AG09309 (cell line): ENCODE measurements around the gene SPINT4.
"Not testable (repeated sequence)": the region's sequence is repeated elsewhere in the genome, so short reads cannot be mapped to it uniquely, and the experiment has no call there.

Experiments used
- DNase-seq: peaks from one replicate; pipeline ENCODE4 v3.0.0-alpha.2; 2010; ENCODE audit warnings: low read depth
- H3K4me3 ChIP-seq: 2 replicates; pipeline ENCODE4 v1.5.1; 2011; ENCODE audit warnings: mild to moderate bottlenecking, low read depth, low read length, moderate library complexity; ENCODE audit not compliant: control insufficient read depth
- TF ChIP-seq, protein P1 (sequence below): IDR thresholded peaks from 2 replicates; pipeline ENCODE4 v1.5.1; 2011; ENCODE audit warnings: mild to moderate bottlenecking, low read depth, low read length, inconsistent platforms; ENCODE audit not compliant: insufficient read depth, control insufficient read depth; ENCODE audit errors: missing control alignments

SPINT4 gene

DNA sequence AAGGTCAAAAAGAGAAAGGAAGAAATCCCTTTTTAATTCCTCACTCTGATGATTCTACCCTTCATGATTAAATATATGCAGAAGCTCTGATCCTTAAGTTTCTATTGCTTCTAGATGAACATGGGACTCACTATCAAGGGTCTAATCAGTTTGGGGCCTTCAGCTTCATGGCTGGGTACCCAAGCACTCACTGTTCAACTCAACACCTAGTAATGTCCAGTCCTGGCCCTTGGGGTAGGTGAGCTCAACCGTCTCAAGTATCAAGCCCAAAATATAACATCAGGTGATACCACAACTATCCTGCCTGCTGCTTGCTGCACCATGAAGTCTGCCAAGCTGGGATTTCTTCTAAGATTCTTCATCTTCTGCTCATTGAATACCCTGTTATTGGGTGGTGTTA is at the start of gene SPINT4:
SPINT4 (plus strand) TSS at position 301 of the 400 bp plus-strand sequence; CDS start at position 322, 21 bp downstream.
- no peak for DNase-seq
- H3K4me3 ChIP-seq = no peak within 1 kb of the TSS
- TF ChIP-seq, protein P1, sequence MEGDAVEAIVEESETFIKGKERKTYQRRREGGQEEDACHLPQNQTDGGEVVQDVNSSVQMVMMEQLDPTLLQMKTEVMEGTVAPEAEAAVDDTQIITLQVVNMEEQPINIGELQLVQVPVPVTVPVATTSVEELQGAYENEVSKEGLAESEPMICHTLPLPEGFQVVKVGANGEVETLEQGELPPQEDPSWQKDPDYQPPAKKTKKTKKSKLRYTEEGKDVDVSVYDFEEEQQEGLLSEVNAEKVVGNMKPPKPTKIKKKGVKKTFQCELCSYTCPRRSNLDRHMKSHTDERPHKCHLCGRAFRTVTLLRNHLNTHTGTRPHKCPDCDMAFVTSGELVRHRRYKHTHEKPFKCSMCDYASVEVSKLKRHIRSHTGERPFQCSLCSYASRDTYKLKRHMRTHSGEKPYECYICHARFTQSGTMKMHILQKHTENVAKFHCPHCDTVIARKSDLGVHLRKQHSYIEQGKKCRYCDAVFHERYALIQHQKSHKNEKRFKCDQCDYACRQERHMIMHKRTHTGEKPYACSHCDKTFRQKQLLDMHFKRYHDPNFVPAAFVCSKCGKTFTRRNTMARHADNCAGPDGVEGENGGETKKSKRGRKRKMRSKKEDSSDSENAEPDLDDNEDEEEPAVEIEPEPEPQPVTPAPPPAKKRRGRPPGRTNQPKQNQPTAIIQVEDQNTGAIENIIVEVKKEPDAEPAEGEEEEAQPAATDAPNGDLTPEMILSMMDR = no peak

DNA sequence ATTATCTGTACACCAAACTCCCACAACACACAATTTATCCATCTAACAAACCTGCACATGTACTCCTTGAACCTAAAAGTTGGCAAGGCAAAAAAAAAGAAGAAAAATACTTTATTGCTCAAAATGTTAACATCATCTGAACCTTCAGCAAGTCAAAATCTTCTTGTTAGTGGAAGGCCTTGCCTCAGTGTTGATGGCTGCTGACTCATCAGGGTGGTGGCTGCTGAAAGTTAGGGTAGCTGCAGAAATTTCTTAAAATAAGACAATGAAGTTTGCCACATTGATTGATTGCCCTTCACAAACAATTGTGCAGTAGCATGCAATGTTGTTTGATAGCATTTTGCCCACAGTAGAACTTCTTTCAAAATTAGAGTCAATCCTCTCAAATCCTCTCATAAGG is 49.4 kb upstream of the SPINT4 start:
- TF ChIP-seq, protein P1 = no peak

DNA sequence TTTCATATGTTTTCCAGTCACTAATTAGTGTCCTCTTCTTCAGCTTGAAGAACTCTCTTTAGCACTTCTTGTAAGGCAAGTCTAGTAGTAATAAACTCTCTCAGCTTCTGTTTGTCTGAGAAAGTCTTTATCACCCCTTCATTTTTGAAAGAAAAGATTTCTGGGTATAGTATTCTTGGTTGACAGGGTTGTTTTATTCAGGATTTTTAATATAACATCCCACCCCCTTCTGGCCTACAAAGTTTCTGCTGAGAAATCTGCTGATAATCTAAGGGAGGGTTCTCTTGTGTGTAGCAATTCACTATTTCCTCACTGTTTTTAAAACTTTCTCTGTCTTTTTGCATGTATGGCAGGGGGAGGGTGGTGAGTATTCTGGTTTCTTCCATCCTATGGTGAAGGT is 42.5 kb upstream of the SPINT4 start:
- TF ChIP-seq, protein P1 = no peak
- no peak for DNase-seq
- no peak overlapping the region for H3K4me3 ChIP-seq

More for the DNA sequence above, 49.4 kb upstream of the SPINT4 start:
- no peak overlapping the region for H3K4me3 ChIP-seq
- no peak for DNase-seq

DNA sequence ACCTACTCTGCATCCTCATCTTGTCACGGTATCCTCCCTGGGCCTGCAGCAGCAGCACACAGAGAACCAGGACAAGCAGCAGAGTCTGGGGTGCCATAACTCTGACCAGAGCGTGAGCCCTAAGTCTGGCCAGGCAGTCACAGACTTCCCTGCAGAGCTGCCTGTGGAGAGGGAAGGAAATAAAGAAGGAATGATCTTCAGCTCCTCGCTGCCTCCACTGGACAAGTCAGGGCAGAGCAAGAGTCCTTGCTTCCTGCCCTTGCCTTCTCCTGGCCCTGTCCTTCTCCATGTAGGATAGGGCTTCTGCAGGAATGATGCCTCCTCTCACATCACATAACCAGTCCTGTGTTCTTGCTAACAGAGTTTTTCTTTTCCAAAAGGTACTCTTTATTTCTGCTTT is 36.3 kb upstream of the SPINT4 start:
- DNase-seq = no peak
- TF ChIP-seq, protein P1 = peak; percentile 25
- no peak overlapping the region for H3K4me3 ChIP-seq

DNA sequence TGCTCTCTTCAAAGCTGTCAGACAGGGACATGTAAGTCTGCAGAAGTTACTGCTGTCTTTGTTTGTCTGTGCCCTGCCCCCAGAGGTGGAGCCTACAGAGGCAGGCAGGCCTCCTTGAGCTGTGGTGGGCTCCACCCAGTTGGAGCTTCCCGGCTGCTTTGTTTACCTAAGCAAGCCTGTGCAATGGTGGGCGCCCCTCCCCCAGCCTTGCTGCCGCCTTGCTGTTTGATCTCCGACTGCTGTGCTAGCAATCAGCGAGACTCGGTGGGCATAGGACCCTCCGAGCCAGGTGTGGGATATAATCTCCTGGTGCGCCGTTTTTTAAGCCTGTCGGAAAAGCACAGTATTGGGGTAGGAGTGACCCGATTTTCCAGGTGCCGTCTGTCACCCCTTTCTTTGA is 28.8 kb upstream of the SPINT4 start:
- not testable (repeated sequence) for DNase-seq, H3K4me3 ChIP-seq

DNA sequence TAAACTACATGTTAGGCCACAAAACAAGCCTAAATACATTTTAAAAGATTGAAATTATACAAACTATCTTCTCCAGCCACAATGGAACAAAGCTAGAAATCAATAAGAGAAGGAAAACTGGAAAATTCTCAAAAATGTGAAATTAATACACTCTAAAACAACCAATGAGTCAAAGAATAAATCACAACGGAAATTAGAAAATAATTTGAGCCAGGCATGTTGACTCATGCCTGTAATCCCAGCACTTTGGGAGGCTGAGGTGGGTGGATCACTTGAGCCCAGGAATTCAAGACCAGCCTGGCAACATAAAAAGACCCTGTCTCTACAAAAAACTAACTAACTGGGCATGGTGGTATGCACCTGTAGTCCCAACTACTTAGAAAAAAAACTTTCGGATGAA is 26.7 kb upstream of the SPINT4 start:
- DNase-seq = no peak
- no peak overlapping the region for H3K4me3 ChIP-seq
- TF ChIP-seq, protein P1 = no peak

DNA sequence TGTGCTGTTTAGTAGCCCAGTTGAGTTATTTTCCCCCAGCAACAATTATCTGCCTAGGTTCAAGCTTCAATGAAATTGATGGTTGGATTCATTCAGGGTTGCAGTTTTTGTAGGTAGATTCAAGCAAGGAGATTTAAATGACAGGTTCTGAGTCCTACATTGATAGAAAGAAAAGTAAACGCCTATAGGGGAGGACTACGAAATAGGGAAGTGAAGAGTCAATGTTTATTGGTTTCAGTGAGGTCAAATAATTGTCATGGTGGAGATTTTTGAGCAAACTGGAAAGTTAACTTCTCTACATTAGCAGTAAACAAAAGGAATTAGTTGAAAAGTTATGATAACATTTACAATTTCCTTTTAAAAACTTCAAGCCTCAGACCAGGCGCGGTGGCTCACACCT is 21.0 kb upstream of the SPINT4 start:
- DNase-seq = no peak
- H3K4me3 ChIP-seq = no peak overlapping the region
- TF ChIP-seq, protein P1 = no peak
